ENCODE data around the gene ZSWIM1.
"Not testable (repeated sequence)": the region's sequence is repeated elsewhere in the genome, so short reads cannot be mapped to it uniquely, and the experiment has no call there.

The ZSWIM1 gene

DNA sequence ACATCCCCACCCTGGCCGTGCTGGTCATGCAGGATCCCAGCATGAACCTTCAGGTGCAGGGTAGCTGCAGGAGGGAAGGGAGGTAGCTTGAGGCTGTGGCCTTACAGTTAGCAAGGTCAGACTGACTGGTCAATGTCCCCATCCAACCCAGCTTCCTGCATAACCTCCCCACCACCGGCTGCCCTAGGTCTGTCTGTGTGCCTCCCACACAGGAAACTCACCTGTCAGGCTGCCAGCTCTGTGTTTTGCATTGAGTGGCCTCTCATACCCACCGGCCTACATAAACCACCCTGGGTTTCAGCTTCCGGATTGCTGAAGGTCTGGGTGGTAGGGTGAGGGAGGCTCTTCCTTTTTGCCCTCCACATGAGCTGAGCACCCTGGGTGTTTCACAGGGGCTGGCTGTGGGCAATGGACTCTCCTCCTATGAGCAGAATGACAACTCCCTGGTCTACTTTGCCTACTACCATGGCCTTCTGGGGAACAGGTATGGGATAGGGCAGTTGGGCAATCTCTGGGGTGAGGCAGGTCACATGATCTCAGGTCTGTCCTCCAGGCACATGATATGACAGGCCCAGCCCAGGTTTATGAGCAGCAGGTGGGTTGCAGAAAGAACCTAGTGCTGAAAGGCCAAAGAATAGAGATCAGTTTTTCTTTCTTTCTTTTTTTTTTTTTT, 11.9 kb downstream of the ZSWIM1 start:
- H3K4me1 ChIP-seq (ENCODE audit: control insufficient read depth, insufficient read depth, low read length) = no peaks in the 10 kb centered on the region
- no peaks in the 10 kb centered on the region for H3K27me3 ChIP-seq (ENCODE audit: control insufficient read depth, insufficient read depth, low read length)
- peaks cover 31% of the 10 kb centered on the region for H3K36me3 ChIP-seq (ENCODE audit: control insufficient read depth, insufficient read depth, low read length)
- H3K9ac ChIP-seq (ENCODE audit: low read depth, low read length) = no peak overlapping the region
- H3K9me3 ChIP-seq (ENCODE audit: control insufficient read depth, insufficient read depth, low read length) = no peaks in the 10 kb centered on the region
- H3K4me3 ChIP-seq (ENCODE audit: low read depth, low read length) = no peak overlapping the region

GRCh38 chr20:45893831-45894230, 12.8 kb downstream of the ZSWIM1 start:
- Histone ChIP-seq H3K4me1 (ENCODE audit: control insufficient read depth, insufficient read depth, low read length) (no peaks in the 10 kb centered on the region), H3K36me3 (ENCODE audit: control insufficient read depth, insufficient read depth, low read length) (peaks cover 37% of the 10 kb centered on the region), H3K27me3 (ENCODE audit: control insufficient read depth, insufficient read depth, low read length) (no peaks in the 10 kb centered on the region), H3K4me3 (ENCODE audit: low read depth, low read length) (no peak overlapping the region), H3K9ac (ENCODE audit: low read depth, low read length) (no peak overlapping the region), H3K9me3 (ENCODE audit: control insufficient read depth, insufficient read depth, low read length) (no peaks in the 10 kb centered on the region)

DNA sequence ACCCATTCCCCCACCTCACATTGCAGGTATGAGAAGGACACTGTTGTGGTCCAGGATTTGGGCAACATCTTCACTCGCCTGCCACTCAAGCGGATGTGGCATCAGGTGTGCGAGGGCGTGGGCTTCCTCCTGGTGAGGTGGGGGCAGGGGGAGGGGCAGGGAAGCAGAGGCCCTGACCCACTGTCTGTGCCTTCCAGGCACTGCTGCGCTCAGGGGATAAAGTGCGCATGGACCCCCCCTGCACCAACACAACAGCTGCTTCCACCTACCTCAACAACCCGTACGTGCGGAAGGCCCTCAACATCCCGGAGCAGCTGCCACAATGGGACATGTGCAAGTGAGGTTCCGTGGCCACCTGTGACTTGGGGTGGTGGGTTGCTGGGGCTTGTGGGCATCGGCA, 13.8 kb downstream of the ZSWIM1 start:
- H3K36me3 ChIP-seq (ENCODE audit: control insufficient read depth, insufficient read depth, low read length) = peaks cover 41% of the 10 kb centered on the region

DNA sequence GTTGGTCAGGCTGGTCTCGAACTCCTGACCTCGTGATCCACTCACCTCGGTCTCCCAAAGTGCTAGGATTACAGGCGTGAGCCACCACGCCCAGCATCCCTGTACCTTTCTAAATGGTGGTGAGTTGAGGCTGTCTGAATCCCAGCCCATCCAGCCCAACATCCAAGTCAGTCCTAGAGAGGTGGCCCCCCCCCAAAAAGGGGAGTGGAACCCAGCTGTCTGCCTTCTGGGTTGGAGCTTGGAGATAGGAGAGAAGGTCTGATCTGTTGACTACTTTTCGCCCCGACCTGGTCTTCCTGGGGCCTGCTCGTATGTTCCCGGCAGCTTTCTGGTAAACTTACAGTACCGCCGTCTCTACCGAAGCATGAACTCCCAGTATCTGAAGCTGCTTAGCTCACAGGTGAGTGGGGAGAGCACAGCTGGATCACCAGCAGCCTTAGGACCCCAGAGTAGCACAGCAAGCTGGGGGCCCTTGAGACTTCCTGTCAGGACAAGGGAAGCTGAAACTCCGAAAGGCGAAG, 15.7 kb downstream of the ZSWIM1 start:
- H3K9ac ChIP-seq (ENCODE audit: low read depth, low read length) = no peak overlapping the region
- H3K4me3 ChIP-seq (ENCODE audit: low read depth, low read length) = no peak overlapping the region
- peaks cover 41% of the 10 kb centered on the region for H3K36me3 ChIP-seq (ENCODE audit: control insufficient read depth, insufficient read depth, low read length)
- no peaks in the 10 kb centered on the region for H3K9me3 ChIP-seq (ENCODE audit: control insufficient read depth, insufficient read depth, low read length)
- H3K27me3 ChIP-seq (ENCODE audit: control insufficient read depth, insufficient read depth, low read length) = no peaks in the 10 kb centered on the region
- H3K4me1 ChIP-seq (ENCODE audit: control insufficient read depth, insufficient read depth, low read length) = no peaks in the 10 kb centered on the region

More for the DNA sequence above, 13.8 kb downstream of the ZSWIM1 start:
- no peaks in the 10 kb centered on the region for H3K27me3 ChIP-seq (ENCODE audit: control insufficient read depth, insufficient read depth, low read length)
- no peaks in the 10 kb centered on the region for H3K9me3 ChIP-seq (ENCODE audit: control insufficient read depth, insufficient read depth, low read length)
- no peak overlapping the region for H3K9ac ChIP-seq (ENCODE audit: low read depth, low read length)
- H3K4me3 ChIP-seq (ENCODE audit: low read depth, low read length) = no peak overlapping the region
- H3K4me1 ChIP-seq (ENCODE audit: control insufficient read depth, insufficient read depth, low read length) = no peaks in the 10 kb centered on the region

DNA sequence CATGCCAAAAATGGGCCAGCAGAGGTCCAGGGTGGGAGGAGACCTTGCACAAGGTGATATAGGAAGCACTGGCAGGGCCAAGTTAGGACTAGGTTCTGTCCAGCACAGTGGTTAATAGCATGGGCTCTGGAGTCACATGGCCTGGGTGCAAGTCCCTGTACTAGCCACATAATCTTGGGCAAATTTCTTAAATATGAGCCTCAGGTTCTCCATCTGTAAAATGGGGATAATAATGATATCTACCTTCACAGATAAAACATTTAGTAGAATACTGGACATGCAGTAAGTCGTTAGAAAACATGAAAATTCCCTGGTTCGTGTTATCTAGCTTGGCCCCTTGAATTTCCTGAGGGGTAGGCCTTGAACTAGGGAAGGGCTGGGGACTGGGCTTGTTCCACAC, 16.3 kb downstream of the ZSWIM1 start:
- Histone ChIP-seq H3K36me3 (ENCODE audit: control insufficient read depth, insufficient read depth, low read length) (peaks cover 46% of the 10 kb centered on the region), H3K27me3 (ENCODE audit: control insufficient read depth, insufficient read depth, low read length) (no peaks in the 10 kb centered on the region), H3K4me3 (ENCODE audit: low read depth, low read length) (no peak overlapping the region), H3K9ac (ENCODE audit: low read depth, low read length) (no peak overlapping the region), H3K4me1 (ENCODE audit: control insufficient read depth, insufficient read depth, low read length) (no peaks in the 10 kb centered on the region), H3K9me3 (ENCODE audit: control insufficient read depth, insufficient read depth, low read length) (no peaks in the 10 kb centered on the region)

GRCh38 chr20:45897692-45898091, 16.7 kb downstream of the ZSWIM1 start:
- Histone ChIP-seq H3K4me3 (ENCODE audit: low read depth, low read length) (no peak overlapping the region), H3K9me3 (ENCODE audit: control insufficient read depth, insufficient read depth, low read length) (no peaks in the 10 kb centered on the region), H3K36me3 (ENCODE audit: control insufficient read depth, insufficient read depth, low read length) (peaks cover 43% of the 10 kb centered on the region), H3K4me1 (ENCODE audit: control insufficient read depth, insufficient read depth, low read length) (no peaks in the 10 kb centered on the region), H3K9ac (ENCODE audit: low read depth, low read length) (no peak overlapping the region), H3K27me3 (ENCODE audit: control insufficient read depth, insufficient read depth, low read length) (no peaks in the 10 kb centered on the region)

DNA sequence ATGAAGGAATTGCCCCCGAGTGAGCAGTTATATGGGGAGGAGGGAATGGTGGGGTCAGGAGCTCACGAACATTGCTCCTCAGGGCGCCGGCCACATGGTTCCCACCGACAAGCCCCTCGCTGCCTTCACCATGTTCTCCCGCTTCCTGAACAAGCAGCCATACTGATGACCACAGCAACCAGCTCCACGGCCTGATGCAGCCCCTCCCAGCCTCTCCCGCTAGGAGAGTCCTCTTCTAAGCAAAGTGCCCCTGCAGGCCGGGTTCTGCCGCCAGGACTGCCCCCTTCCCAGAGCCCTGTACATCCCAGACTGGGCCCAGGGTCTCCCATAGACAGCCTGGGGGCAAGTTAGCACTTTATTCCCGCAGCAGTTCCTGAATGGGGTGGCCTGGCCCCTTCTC, 17.3 kb downstream of the ZSWIM1 start:
- Histone ChIP-seq H3K4me3 (ENCODE audit: low read depth, low read length) (no peak overlapping the region), H3K27me3 (ENCODE audit: control insufficient read depth, insufficient read depth, low read length) (no peaks in the 10 kb centered on the region), H3K4me1 (ENCODE audit: control insufficient read depth, insufficient read depth, low read length) (no peaks in the 10 kb centered on the region), H3K36me3 (ENCODE audit: control insufficient read depth, insufficient read depth, low read length) (peaks cover 41% of the 10 kb centered on the region), H3K9me3 (ENCODE audit: control insufficient read depth, insufficient read depth, low read length) (no peaks in the 10 kb centered on the region), H3K9ac (ENCODE audit: low read depth, low read length) (no peak overlapping the region)

DNA sequence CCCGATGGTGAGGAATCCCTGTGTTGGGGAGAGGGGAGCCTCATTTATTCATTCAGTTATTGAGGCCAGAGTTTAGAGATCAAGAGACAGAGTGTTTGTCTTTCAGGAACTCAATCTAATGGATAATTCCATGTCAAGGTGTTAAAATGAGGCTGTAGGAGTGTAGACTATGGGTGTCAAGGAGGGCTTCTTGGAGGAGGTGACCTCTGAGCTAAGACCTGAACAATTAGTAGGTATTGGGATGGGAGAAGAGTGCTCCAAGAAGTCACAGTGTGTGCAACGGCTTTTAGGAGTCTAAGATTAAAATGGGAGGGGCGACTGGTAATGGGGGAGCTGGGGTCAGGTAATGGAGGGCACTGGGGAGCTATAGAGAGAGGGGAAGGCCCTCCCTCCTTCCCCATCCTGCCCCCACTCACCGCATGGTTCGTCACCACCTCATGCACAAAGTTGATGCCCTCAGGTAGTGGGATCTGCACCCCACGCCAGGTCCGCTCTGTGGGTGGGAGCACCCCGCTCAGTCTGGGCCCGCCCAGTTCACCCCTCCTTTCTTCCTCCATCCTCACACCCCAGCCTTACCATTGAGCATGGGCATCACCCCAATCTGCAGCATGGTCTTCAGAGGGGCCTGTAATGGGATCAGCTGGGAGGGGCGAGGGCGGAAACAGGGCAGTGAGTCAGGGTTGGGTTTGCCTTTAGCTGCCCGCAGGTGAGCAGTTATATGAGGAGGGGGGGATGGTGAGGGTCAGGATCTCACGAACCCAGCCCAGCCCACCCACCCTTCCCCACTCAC, 18.2 kb downstream of the ZSWIM1 start:
- H3K36me3 ChIP-seq (ENCODE audit: control insufficient read depth, insufficient read depth, low read length) = peaks cover 37% of the 10 kb centered on the region
- H3K9me3 ChIP-seq (ENCODE audit: control insufficient read depth, insufficient read depth, low read length) = no peaks in the 10 kb centered on the region
- no peak overlapping the region for H3K9ac ChIP-seq (ENCODE audit: low read depth, low read length)
- no peaks in the 10 kb centered on the region for H3K27me3 ChIP-seq (ENCODE audit: control insufficient read depth, insufficient read depth, low read length)
- H3K4me1 ChIP-seq (ENCODE audit: control insufficient read depth, insufficient read depth, low read length) = no peaks in the 10 kb centered on the region
- H3K4me3 ChIP-seq (ENCODE audit: low read depth, low read length) = no peak overlapping the region

- not testable (repeated sequence) for H3K27me3 ChIP-seq (ENCODE audit: control insufficient read depth, insufficient read depth, low read length); H3K4me3 ChIP-seq (ENCODE audit: low read depth, low read length); H3K4me1 ChIP-seq (ENCODE audit: control insufficient read depth, insufficient read depth, low read length); H3K9me3 ChIP-seq (ENCODE audit: control insufficient read depth, insufficient read depth, low read length); H3K9ac ChIP-seq (ENCODE audit: low read depth, low read length)
- H3K36me3 ChIP-seq (ENCODE audit: control insufficient read depth, insufficient read depth, low read length) = peaks cover 37% of the 10 kb centered on the region
These were observed 20.3 kb downstream of the ZSWIM1 start for GRCh38 chr20:45901332-45901731.

DNA sequence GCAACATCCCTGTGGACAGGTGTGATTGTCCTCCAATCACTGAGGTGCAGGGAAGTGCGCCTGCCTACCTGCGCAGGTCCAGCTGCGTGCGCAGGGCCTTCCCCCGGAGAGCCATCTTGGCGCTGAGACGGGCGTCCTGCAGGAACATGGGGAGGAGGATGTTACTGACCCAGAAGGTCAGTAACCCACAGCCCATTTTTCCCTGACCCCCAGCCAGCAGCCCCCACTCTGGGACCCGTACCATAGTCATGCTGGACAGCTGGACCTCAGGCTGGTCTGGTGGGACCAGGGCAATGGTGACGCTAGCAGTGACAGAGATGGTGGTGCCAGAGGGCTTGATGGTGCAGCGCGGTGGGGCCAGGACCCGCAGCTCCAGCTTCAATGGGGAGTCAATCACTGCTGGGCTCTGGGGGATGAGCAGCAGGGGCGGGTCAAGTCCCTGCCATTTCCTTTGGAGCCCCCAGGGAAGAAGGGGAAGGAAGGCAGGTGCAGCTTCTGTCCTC, 21.2 kb downstream of the ZSWIM1 start:
- no peak overlapping the region for H3K9ac ChIP-seq (ENCODE audit: low read depth, low read length)
- H3K9me3 ChIP-seq (ENCODE audit: control insufficient read depth, insufficient read depth, low read length) = no peaks in the 10 kb centered on the region
- no peaks in the 10 kb centered on the region for H3K27me3 ChIP-seq (ENCODE audit: control insufficient read depth, insufficient read depth, low read length)
- peaks cover 39% of the 10 kb centered on the region for H3K36me3 ChIP-seq (ENCODE audit: control insufficient read depth, insufficient read depth, low read length)
- H3K4me3 ChIP-seq (ENCODE audit: low read depth, low read length) = no peak overlapping the region
- no peaks in the 10 kb centered on the region for H3K4me1 ChIP-seq (ENCODE audit: control insufficient read depth, insufficient read depth, low read length)

- Histone ChIP-seq H3K4me3 (ENCODE audit: low read depth, low read length) (no peak overlapping the region), H3K9me3 (ENCODE audit: control insufficient read depth, insufficient read depth, low read length) (no peaks in the 10 kb centered on the region), H3K4me1 (ENCODE audit: control insufficient read depth, insufficient read depth, low read length) (no peaks in the 10 kb centered on the region), H3K27me3 (ENCODE audit: control insufficient read depth, insufficient read depth, low read length) (no peaks in the 10 kb centered on the region), H3K36me3 (ENCODE audit: control insufficient read depth, insufficient read depth, low read length) (peaks cover 33% of the 10 kb centered on the region), H3K9ac (ENCODE audit: low read depth, low read length) (no peak overlapping the region)
These were observed 23.8 kb downstream of the ZSWIM1 start for GRCh38 chr20:45904583-45905504.
